ENCODE results near the gene GABRD.

The GABRD gene

GRCh38 chr1:2031546-2032540 is 12.7 kb downstream of the GABRD start:
- H2BK12ac ChIP-seq (ENCODE audit: low read length) = peak overlapping the region; percentile 22
- peak overlapping the region; percentile 23 for H4K8ac ChIP-seq (ENCODE audit: low read depth, low read length)
- H4K91ac ChIP-seq (ENCODE audit: low read depth, low read length, poor library complexity) = no peak overlapping the region
- no peak overlapping the region for H3K27ac ChIP-seq (replicated peaks; ENCODE audit: low read length)
- H3K4me1 ChIP-seq (ENCODE audit: control insufficient read depth in 2 of 2, insufficient read depth in 1 of 2, low read depth in 1 of 2, low read length in 2 of 2) = peaks cover 0 to 6% of the 10 kb centered on the region in 2 donors
- peaks cover 0 to 61% (median 0%) of the 10 kb centered on the region in 3 experiments for H3K27me3 ChIP-seq (ENCODE audit: control insufficient read depth in 3 of 3, insufficient read depth in 3 of 3, low read depth in 1 of 3, low read length in 3 of 3)
- H3K79me1 ChIP-seq (ENCODE audit: low read depth, low read length) = no peaks in the 10 kb centered on the region
- H3K4ac ChIP-seq (ENCODE audit: low read length) = no peak overlapping the region
- H3K18ac ChIP-seq (ENCODE audit: low read length) = peak overlapping the region; percentile 57
- DNase-seq (ENCODE audit: low spot score) = no peak
- H3K9ac ChIP-seq (ENCODE audit: low read depth, low read length, poor library complexity) = peak overlapping the region; percentile 60
- WGBS, 2 donors (ENCODE audit: extremely low coverage in 2 of 2, insufficient read length in 2 of 2, insufficient replicate concordance in 1 of 2) = no CpG with 5 or more reads among the region's 33 CpGs
- peak overlapping the region; percentile 75 for H2BK5ac ChIP-seq (ENCODE audit: low read length)
- peak overlapping the region; percentile 82 for H3K14ac ChIP-seq (ENCODE audit: low read length)
- H2BK15ac ChIP-seq (ENCODE audit: low read length) = peak overlapping the region; percentile 81
- H2BK120ac ChIP-seq (ENCODE audit: low read depth, low read length) = no peak overlapping the region
- no peak overlapping the region for H2AK5ac ChIP-seq (ENCODE audit: low read depth, low read length)
- H3K4me2 ChIP-seq (ENCODE audit: insufficient read depth, low read length, poor library complexity, severe bottlenecking) = no peak overlapping the region
- no peaks in the 10 kb centered on the region for H3K9me3 ChIP-seq (replicated peaks in 1 of 2; ENCODE audit: control insufficient read depth in 2 of 2, insufficient read depth in 1 of 2, low read depth in 1 of 2, low read length in 2 of 2)
- no peak overlapping the region for H3K4me3 ChIP-seq (ENCODE audit: low read length in 2 of 2)
- no peaks in the 10 kb centered on the region for H3K36me3 ChIP-seq (replicated peaks in 1 of 2; ENCODE audit: control insufficient read depth in 2 of 2, insufficient read depth in 2 of 2, low read length in 2 of 2)
- H2AFZ ChIP-seq (ENCODE audit: low read length) = no peak overlapping the region
- H3K23ac ChIP-seq (ENCODE audit: low read depth, low read length, poor library complexity) = peak overlapping the region; percentile 57

- peaks cover 0 to 61% (median 0%) of the 10 kb centered on the region in 3 experiments for H3K27me3 ChIP-seq (ENCODE audit: control insufficient read depth in 3 of 3, insufficient read depth in 3 of 3, low read depth in 1 of 3, low read length in 3 of 3)
- no peaks in the 10 kb centered on the region for H3K36me3 ChIP-seq (replicated peaks in 1 of 2; ENCODE audit: control insufficient read depth in 2 of 2, insufficient read depth in 2 of 2, low read length in 2 of 2)
- no peak overlapping the region for H2BK5ac ChIP-seq (ENCODE audit: low read length)
- no peak overlapping the region for H4K8ac ChIP-seq (ENCODE audit: low read depth, low read length)
- peak overlapping the region; percentile 67 for H2BK120ac ChIP-seq (ENCODE audit: low read depth, low read length)
- no peak overlapping the region for H3K4me2 ChIP-seq (ENCODE audit: insufficient read depth, low read length, poor library complexity, severe bottlenecking)
- H3K27ac ChIP-seq (replicated peaks; ENCODE audit: low read length) = no peak overlapping the region
- no peak overlapping the region for H3K4ac ChIP-seq (ENCODE audit: low read length)
- no peak overlapping the region for H2BK15ac ChIP-seq (ENCODE audit: low read length)
- peak overlapping the region; percentile 65 for H3K18ac ChIP-seq (ENCODE audit: low read length)
- no peaks in the 10 kb centered on the region for H3K79me1 ChIP-seq (ENCODE audit: low read depth, low read length)
- no peak overlapping the region for H4K91ac ChIP-seq (ENCODE audit: low read depth, low read length, poor library complexity)
- no peak overlapping the region for H3K14ac ChIP-seq (ENCODE audit: low read length)
- H3K9me3 ChIP-seq (replicated peaks in 1 of 2; ENCODE audit: control insufficient read depth in 2 of 2, insufficient read depth in 1 of 2, low read depth in 1 of 2, low read length in 2 of 2) = no peaks in the 10 kb centered on the region
- no peak overlapping the region for H3K4me3 ChIP-seq (ENCODE audit: low read length in 2 of 2)
- peaks cover 0 to 6% of the 10 kb centered on the region in 2 donors for H3K4me1 ChIP-seq (ENCODE audit: control insufficient read depth in 2 of 2, insufficient read depth in 1 of 2, low read depth in 1 of 2, low read length in 2 of 2)
- no peak overlapping the region for H2BK12ac ChIP-seq (ENCODE audit: low read length)
- H2AFZ ChIP-seq (ENCODE audit: low read length) = no peak overlapping the region
- no peak overlapping the region for H3K9ac ChIP-seq (ENCODE audit: low read depth, low read length, poor library complexity)
- WGBS, 2 donors (ENCODE audit: extremely low coverage in 2 of 2, insufficient read length in 2 of 2, insufficient replicate concordance in 1 of 2) = no CpG with 5 or more reads among the region's 14 CpGs
- DNase-seq (ENCODE audit: low spot score) = no peak
- H2AK5ac ChIP-seq (ENCODE audit: low read depth, low read length) = peak overlapping the region; percentile 37
- H3K23ac ChIP-seq (ENCODE audit: low read depth, low read length, poor library complexity) = no peak overlapping the region
Measured at GRCh38 chr1:2032737-2033136, 13.6 kb downstream of the GABRD start.

GRCh38 chr1:2033165-2033564 is 14.0 kb downstream of the GABRD start:
- Histone ChIP-seq H3K4me3 (ENCODE audit: low read length in 2 of 2) (no peak overlapping the region), H4K8ac (ENCODE audit: low read depth, low read length) (no peak overlapping the region), H3K14ac (ENCODE audit: low read length) (no peak overlapping the region), H3K9ac (ENCODE audit: low read depth, low read length, poor library complexity) (no peak overlapping the region), H3K4ac (ENCODE audit: low read length) (peak overlapping the region; percentile 42), H2BK12ac (ENCODE audit: low read length) (no peak overlapping the region), H3K36me3 (replicated peaks in 1 of 2; ENCODE audit: control insufficient read depth in 2 of 2, insufficient read depth in 2 of 2, low read length in 2 of 2) (no peaks in the 10 kb centered on the region), H3K79me1 (ENCODE audit: low read depth, low read length) (no peaks in the 10 kb centered on the region), H2BK15ac (ENCODE audit: low read length) (peak overlapping the region; percentile 27), H3K27ac (replicated peaks; ENCODE audit: low read length) (no peak overlapping the region), H2BK120ac (ENCODE audit: low read depth, low read length) (peak overlapping the region; percentile 67), H4K91ac (ENCODE audit: low read depth, low read length, poor library complexity) (no peak overlapping the region), H3K23ac (ENCODE audit: low read depth, low read length, poor library complexity) (peak overlapping the region; percentile 23), H2AK5ac (ENCODE audit: low read depth, low read length) (no peak overlapping the region), H3K4me1 (ENCODE audit: control insufficient read depth in 2 of 2, insufficient read depth in 1 of 2, low read depth in 1 of 2, low read length in 2 of 2) (peaks cover 0 to 6% of the 10 kb centered on the region in 2 donors), H3K27me3 (ENCODE audit: control insufficient read depth in 3 of 3, insufficient read depth in 3 of 3, low read depth in 1 of 3, low read length in 3 of 3) (peaks cover 0 to 63% (median 0%) of the 10 kb centered on the region in 3 experiments), H2BK5ac (ENCODE audit: low read length) (no peak overlapping the region), H3K9me3 (replicated peaks in 1 of 2; ENCODE audit: control insufficient read depth in 2 of 2, insufficient read depth in 1 of 2, low read depth in 1 of 2, low read length in 2 of 2) (no peaks in the 10 kb centered on the region), H3K4me2 (ENCODE audit: insufficient read depth, low read length, poor library complexity, severe bottlenecking) (no peak overlapping the region), H2AFZ (ENCODE audit: low read length) (no peak overlapping the region), H3K18ac (ENCODE audit: low read length) (peak overlapping the region; percentile 54)
- no peak for DNase-seq (ENCODE audit: low spot score)
- WGBS, 2 donors (ENCODE audit: extremely low coverage in 2 of 2, insufficient read length in 2 of 2, insufficient replicate concordance in 1 of 2) = no CpG with 5 or more reads among the region's 13 CpGs

- Histone ChIP-seq H3K4me1 (ENCODE audit: control insufficient read depth in 2 of 2, insufficient read depth in 1 of 2, low read depth in 1 of 2, low read length in 2 of 2) (peaks cover 0 to 6% of the 10 kb centered on the region in 2 donors), H2AK5ac (ENCODE audit: low read depth, low read length) (peak overlapping the region; percentile 89), H2BK12ac (ENCODE audit: low read length) (no peak overlapping the region), H3K4ac (ENCODE audit: low read length) (no peak overlapping the region), H3K4me2 (ENCODE audit: insufficient read depth, low read length, poor library complexity, severe bottlenecking) (no peak overlapping the region), H4K91ac (ENCODE audit: low read depth, low read length, poor library complexity) (no peak overlapping the region), H3K18ac (ENCODE audit: low read length) (peak overlapping the region; percentile 64), H3K9ac (ENCODE audit: low read depth, low read length, poor library complexity) (no peak overlapping the region), H3K4me3 (ENCODE audit: low read length in 2 of 2) (no peak overlapping the region), H3K79me1 (ENCODE audit: low read depth, low read length) (no peaks in the 10 kb centered on the region), H3K23ac (ENCODE audit: low read depth, low read length, poor library complexity) (peak overlapping the region; percentile 83), H3K36me3 (replicated peaks in 1 of 2; ENCODE audit: control insufficient read depth in 2 of 2, insufficient read depth in 2 of 2, low read length in 2 of 2) (no peaks in the 10 kb centered on the region), H2BK15ac (ENCODE audit: low read length) (peak overlapping the region; percentile 9), H3K27me3 (ENCODE audit: control insufficient read depth in 3 of 3, insufficient read depth in 3 of 3, low read depth in 1 of 3, low read length in 3 of 3) (peaks cover 0 to 67% (median 0%) of the 10 kb centered on the region in 3 experiments), H2AFZ (ENCODE audit: low read length) (no peak overlapping the region), H2BK5ac (ENCODE audit: low read length) (no peak overlapping the region), H3K27ac (replicated peaks; ENCODE audit: low read length) (no peak overlapping the region), H3K14ac (ENCODE audit: low read length) (no peak overlapping the region), H4K8ac (ENCODE audit: low read depth, low read length) (no peak overlapping the region), H3K9me3 (replicated peaks in 1 of 2; ENCODE audit: control insufficient read depth in 2 of 2, insufficient read depth in 1 of 2, low read depth in 1 of 2, low read length in 2 of 2) (no peaks in the 10 kb centered on the region), H2BK120ac (ENCODE audit: low read depth, low read length) (no peak overlapping the region)
- WGBS, 2 donors (ENCODE audit: extremely low coverage in 2 of 2, insufficient read length in 2 of 2, insufficient replicate concordance in 1 of 2) = no CpG with 5 or more reads among the region's 15 CpGs
- no peak for DNase-seq (ENCODE audit: low spot score)
Measured at GRCh38 chr1:2036287-2036686, 17.1 kb downstream of the GABRD start.

Data from neuronal stem cell (in vitro differentiated cells).